ENCODE data around the gene FHL2. TPM values are rescaled to one million over a fixed set of nuclear protein-coding genes. Genes with fewer than 3 reads are reported as not detected.
A peak's percentile ranks its signal among the peaks of the same experiment; 100 is the strongest.

The FHL2 gene
- total and polyA plus RNA-seq, 9 of the 15 experiments (the other 6 are each of a cell fraction or from before 2014, with no cell fraction given), result 7.5 to 33.1 (median 23.9) TPM

- TF ChIP-seq ZNF592 (IDR thresholded peaks at IDR 0.05), result peak; percentile 90
- 0 out of 2 replicates have a peak, but pooled peaks have one; percentile 29 for TF ChIP-seq SUPT5H (IDR thresholded peaks at IDR 0.05)
- TF ChIP-seq ZBTB5 (IDR thresholded peaks at IDR 0.05), result no peak
- TF ChIP-seq BRF1 (IDR thresholded peaks at IDR 0.05; ENCODE audit: borderline replicate concordance, extremely low read depth, insufficient read length), result no peak
- 0 out of 2 replicates have a peak, but pooled peaks have one; percentile 4 for TF ChIP-seq ZNF212 (CRISPR knock-in tag; IDR thresholded peaks at IDR 0.05)
- TF ChIP-seq RB1 (IDR thresholded peaks at IDR 0.05; ENCODE audit: low read depth), result peak; percentile 90
- peak; percentile 65 for TF ChIP-seq POLR2A (conservative IDR thresholded peaks at IDR 0.05)
- TF ChIP-seq MTA3 (IDR thresholded peaks at IDR 0.05; ENCODE audit: borderline replicate concordance), result 0 out of 2 replicates have a peak, but pooled peaks have one; percentile 20
- TF ChIP-seq PHF20 (IDR thresholded peaks at IDR 0.05; ENCODE audit: partially characterized antibody), result peak; percentile 36
- TF ChIP-seq SRSF3 (IDR thresholded peaks at IDR 0.05; ENCODE audit: insufficient read depth, low read length), result no peak
- peak; percentile 65; the same call in 1 of the 2 replicates for TF ChIP-seq NFRKB (IDR thresholded peaks at IDR 0.05; ENCODE audit: low read depth)
- TF ChIP-seq HES1 (IDR thresholded peaks at IDR 0.05; ENCODE audit: low read depth), result no peak
- peak; percentile 89 for TF ChIP-seq SMAD4 (CRISPR knock-in tag; conservative IDR thresholded peaks at IDR 0.05)
- TF ChIP-seq TFE3 (CRISPR knock-in tag; IDR thresholded peaks at IDR 0.05), result no peak
- 0 out of 2 replicates have a peak, but pooled peaks have one; percentile 45 for TF ChIP-seq ZBTB49 (CRISPR knock-in tag; IDR thresholded peaks at IDR 0.05; ENCODE audit: borderline replicate concordance)
Observed at GRCh38 chr2:105329561-105330495, 69.0 kb downstream of the FHL2 start, which contains the start of gene TGFBRAP1 (continued).
